ENCODE measurements around the gene CHIC2.
"Not testable (repeated sequence)": the region's sequence is repeated elsewhere in the genome, so short reads cannot be mapped to it uniquely, and the experiment has no call there.

Gene CHIC2

DNA sequence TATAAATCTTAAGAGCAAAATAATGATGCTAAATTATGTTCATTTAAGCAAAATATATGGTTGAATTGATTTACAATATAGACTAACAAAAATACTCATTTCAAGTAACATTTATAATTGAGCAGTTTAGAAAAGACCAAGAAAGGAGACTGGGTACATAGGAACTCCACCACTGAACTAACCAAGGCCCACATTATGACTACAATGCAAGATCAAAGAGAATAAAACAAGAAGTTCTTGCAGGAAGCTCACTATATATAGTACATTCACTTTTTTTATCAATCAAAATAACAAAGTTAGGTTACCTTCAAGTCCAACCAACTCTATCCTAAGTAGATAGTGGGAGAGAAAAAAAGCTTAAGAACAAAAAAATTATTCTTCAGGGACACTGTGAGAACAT lies 8.0 kb downstream of the CHIC2 start:
- DNase-seq: no peak

DNA sequence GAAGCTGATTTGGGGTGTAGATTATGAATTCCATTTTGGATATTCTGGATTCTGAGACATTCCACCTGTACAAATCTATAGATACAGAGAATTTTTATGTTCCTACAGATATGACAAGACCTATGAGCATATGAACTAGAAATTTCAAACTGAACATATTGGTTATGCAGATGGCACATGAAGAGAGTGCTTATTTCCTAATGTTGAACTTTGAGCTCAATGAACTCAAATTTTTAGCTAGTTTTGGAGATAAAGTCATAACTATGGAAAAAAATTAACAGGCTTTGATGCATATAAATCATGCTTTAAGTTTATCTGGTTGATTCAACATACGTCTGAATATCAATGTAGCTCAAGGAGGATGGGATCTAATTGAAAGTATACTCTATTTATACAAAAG lies 8.9 kb downstream of the CHIC2 start:
- no peak for DNase-seq

DNA sequence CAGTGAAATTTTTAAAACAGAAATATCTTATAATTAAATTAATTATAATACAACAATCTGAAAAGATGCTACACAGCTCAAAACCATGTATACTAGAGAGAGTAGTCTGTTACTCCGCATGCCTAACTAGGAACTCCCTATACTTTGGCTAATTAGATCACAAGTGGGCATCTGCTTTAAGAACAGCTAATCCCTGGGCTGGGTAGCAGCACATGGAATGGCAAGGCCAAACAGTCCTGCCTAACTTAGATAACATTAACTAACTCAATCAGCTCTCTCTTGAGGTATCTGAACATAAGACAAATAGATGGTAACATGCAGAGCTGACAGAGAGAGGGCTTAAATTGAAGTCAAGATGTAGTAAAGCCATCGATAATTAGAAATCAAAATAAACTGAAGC lies 9.9 kb downstream of the CHIC2 start:
- no peak for DNase-seq

DNA sequence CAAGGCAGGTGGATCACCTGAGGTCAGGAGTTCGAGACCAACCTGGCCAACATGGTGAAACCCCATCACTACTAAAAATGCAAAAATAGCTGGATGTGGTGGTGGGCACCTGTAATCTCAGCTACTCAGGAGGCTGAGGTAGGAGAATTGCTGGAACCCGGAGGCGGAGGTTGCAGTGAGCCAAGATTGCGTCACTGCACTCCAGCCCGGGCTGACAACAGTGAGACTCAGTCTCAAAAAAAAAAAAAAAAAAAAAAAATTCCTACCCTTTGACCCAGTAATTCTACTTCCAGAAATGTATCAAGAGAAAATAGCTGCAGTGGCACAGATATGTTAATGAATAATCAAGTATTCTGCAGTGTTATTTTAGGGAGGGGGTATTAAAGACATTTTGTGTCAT lies 11.1 kb downstream of the CHIC2 start:
- DNase-seq: not testable (repeated sequence)

DNA sequence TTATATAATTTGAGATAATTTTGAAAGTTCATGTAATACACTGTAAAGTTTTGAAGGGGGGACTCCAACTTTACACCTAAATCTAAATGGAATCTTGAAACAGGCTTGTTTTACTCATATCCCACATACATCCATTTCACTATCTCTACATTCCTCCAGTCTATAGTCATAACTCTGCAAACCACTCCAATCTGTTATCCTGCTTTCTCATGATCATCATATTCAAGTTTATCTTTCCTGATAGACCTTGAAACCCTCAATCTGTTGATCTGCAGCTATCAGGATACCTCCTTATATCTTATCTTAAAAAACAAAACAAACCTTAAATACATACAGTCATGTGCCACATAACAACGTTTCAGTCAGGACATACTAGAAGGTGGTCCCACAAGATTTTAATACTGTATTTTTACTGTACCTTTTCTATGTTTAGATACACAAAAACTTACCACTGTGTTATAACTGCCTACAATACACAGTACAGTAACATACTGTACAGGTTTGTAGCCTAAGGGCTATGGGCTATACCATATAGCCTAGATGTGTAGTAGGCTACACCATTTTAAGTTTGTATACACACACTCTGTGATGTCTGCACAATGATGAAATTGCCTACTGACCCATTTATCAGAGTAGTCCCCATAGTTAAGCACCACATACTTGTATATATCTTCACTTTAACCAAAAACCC lies 14.0 kb downstream of the CHIC2 start:
- no peak for DNase-seq

DNA sequence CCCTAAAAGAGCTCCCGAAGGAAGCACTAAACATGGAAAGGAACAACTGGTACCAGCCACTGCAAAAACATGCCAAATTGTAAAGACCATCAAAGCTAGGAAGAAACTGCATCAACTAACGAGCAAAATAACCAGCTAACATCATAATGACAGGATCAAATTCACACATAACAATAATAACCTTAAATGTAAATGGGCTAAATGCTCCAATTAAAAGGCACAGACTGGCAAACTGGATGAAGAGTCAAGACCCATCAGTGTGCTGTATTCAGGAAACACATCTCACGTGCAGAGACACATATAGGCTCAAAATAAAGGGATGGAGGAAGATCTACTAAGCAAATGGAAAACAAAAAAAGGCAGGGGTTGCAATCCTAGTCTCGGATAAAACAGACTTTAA lies 20.8 kb downstream of the CHIC2 start:
- DNase-seq: not testable (repeated sequence)

DNA sequence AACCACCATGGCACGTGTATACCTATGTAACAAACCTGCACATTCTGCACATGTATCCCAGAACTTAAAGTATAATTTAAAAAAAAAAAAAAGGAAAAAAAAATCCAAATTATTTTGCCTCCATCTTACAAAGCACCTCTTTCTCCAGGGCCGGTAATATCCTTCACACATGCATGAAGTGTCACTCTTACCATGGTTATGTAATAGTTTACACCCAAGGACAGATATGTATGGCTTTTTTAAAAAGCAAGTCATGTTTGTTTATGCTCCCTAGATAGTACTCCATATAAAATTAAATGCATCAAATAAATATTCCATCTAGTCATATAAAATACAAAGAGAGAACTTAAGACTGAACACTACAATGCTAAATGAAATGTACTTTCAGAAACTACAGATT lies 22.5 kb downstream of the CHIC2 start:
- DNase-seq: no peak

DNA sequence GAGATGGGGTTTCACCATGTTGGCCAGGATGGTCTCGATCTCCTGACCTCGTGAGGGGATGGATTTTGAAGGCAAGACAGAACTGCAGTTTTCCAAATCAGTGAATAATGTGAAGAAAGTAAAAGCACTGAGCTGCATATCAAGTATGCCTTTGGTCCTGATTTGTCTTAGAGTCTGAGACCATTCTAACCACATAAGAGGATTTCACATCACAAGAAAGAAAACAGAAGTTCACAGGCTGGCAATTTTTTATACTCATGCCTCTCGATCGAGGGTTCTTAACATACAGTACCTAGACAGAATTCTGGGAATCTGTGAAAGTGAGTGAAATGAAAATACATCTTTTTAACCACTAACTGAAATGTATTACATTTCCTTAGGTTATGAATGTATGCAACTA lies 23.3 kb downstream of the CHIC2 start:
- DNase-seq: no peak

DNA sequence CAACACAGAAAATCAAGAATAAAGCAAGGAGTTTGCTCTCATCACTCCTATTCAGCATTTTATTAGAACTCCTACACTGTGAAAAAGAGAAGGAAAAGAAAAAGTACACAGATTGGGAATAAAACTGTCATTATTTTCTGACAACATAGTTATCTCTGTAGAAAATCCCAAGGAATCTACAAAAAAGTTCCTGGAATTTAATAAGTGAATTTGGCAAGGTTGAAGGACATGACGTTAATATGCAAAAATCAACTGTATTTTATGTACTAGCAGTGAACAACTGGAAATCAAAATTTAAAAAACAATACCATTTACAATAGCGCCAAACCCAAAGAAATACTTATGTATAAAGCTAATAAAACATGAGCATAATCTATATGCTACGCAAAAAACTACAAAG lies 26.3 kb downstream of the CHIC2 start:
- DNase-seq: no peak

DNA sequence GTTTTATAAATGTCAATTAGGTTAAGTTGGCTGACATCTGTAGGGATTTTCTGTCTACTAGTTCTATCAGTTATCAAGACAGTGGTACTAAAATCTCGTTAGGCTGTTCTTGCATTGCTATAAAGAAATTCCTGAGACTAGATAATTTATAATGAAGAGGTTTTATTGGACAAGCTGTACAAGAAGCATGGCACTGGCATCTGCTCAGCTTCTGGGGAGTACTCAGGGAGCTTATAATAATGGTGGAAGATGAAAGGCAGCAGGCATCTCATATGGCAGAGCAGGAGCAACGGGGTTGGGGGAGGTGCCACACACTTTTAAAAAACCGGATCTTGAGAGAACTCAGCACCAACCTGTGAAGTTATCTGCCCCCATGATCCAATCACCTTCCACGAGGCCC lies 28.2 kb downstream of the CHIC2 start:
- DNase-seq: no peak

DNA sequence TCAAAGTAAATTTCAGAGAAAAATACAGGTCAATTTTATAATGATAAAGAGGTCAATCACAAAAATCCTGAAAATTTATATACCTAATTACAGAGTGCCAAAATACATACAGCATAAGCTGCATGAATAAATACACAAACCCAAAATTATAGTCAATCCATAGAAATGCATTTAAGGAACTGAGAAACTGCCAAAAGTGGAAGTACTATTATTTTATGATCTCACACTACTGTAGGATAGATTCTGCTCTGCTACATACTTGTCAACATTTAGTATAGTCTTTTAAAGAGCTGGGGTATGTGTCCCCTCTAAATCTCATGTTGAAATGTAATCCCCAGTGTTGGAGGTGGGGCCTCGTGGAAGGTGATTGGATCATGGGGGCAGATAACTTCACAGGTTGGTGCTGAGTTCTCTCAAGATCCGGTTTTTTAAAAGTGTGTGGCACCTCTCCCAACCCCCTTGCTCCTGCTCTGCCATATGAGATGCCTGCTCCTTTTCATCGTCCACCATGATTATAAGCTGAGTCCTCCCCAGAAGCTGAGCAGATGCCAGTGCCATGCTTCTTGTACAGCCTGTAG lies 31.8 kb downstream of the CHIC2 start:
- DNase-seq: no peak

DNA sequence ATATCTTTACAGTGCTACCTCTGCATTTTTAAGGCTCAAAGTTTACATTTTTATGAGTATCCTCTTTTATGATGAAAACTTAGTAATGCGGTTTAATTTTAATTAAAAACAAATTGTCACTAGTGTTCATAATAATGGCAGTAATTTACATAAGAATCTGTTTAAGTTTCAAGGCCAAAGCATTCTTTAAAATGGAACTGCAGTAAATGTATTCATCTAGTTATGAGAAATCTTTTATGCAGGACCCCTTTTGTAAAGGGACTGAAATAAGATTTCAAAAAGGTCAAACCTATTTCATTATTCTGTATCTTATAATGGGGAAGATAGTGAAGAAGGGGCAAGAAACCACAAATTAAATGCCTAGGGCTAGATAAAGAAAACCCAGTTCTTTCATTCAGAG lies 37.1 kb downstream of the CHIC2 start:
- DNase-seq: no peak

DNA sequence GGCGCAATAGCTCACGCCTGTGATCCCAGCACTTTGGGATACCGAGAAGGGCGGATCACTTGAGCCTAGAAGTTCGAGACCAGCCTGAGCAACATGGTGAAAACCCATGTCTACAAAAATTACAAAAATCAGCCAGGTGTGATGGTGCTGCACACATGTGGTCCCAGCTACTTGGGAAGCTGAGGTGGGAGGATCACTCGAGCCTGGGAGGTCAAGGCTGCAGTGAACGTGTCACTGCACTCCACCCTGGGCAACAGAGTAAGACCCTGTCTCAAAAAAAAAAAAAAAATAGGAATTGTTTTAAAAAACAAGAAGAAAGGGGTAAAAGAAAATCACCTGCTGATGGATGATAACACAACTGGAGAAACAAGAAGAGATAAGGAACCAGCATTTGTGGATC lies 38.8 kb downstream of the CHIC2 start:
- no peak for DNase-seq

DNA sequence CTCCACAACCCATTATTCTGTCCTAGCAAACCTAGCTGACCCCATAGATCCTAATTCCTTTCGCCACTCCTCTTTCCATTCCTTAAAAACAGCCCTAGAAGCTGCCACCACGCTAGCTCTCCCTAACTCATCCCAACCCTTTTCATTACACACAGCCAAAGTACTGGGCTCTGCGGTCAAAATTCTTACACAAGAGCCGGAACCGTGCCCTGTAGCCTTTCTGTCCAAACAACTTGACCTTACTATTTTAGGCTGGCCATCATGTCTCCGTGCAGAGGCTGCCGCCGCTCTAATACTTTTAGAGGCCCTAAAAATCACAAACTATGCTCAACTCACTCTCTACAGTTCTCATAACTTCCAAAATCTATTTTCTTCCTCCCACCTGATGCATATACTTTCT lies 41.4 kb downstream of the CHIC2 start:
- DNase-seq: not testable (repeated sequence)

DNA sequence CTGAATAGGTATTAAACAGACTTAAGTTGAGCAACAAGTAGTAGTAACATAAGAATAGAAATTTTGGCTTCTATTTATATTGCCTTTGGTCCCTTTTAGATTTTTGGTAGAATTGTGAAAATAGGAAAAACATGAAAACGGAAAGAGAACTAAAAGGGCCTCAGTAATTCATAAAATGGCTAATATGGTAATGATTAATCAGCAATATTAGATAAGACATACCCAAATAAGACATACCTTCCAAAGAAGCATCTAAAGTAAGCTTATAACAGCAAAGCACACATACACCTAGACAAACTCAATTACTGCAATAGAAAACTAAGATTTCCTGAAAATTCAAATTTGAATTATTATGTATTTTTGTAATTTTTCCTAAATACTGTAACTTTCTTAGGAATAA lies 46.4 kb downstream of the CHIC2 start:
- no peak for DNase-seq

DNA sequence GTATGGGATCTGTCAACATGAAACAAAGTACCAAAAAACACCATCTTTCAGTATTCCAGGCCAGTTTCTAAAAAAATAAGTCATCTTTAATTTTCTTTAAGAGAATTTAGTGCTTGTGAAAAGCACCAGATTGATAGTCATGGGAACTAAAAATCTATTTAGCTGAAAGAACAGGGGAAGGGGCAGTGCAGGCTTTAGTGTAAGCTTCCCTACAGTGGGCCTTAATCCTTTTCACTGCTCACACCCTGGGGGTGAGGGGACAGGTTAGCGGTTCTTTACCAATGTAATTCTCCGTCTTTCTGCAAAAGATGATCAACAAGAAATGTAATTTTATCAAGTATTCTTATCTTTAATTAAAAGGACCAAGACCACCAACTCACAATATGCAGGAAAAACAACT lies 47.1 kb downstream of the CHIC2 start:
- DNase-seq: no peak

DNA sequence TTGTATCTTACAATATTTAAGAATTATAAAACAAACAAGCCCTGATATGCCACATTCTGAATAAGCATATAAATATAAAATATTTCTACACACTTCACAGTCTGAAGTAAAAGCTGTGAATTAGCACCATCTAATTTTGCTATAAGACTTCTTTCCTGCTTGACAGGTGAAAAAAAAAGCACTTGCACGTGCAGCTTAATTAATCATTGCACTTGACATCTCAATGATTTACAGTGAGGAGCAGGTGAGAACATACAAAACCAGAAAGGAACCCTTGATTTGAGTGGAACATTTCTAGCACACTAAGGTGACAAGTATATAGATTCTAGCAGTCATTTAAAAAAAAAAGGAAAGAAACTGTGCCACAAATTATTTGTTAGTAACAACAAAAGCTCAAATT lies 47.9 kb downstream of the CHIC2 start:
- no peak for DNase-seq

DNA sequence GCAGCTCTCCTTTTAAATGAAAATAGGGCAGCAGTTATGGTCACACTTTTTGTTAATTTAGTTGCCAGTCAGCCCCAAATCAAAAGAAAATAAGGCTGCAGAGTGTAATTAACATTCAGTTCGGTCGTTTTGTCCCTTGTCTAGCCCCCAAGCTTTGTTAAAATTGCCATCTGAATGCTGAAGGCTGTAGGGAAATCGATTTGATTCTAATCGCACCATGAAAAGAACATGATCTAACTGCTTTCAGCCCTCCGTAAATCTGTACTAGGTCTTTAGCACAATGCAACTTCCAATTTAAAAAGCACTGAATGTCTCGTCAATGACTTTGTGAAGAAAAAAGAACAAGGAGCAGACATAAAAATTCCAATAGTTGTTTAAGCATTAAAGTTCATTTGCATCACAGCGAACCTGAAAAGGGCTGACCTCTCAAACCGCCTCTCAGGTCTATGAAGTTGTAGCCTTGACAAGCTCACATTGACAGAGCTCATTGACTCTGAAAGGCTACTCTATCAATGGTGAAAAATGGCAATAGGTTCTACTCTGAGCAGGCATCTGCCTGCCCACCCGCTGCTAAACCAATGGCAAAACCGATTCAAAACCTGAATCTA lies 48.9 kb downstream of the CHIC2 start:
- no peak for DNase-seq

DNA sequence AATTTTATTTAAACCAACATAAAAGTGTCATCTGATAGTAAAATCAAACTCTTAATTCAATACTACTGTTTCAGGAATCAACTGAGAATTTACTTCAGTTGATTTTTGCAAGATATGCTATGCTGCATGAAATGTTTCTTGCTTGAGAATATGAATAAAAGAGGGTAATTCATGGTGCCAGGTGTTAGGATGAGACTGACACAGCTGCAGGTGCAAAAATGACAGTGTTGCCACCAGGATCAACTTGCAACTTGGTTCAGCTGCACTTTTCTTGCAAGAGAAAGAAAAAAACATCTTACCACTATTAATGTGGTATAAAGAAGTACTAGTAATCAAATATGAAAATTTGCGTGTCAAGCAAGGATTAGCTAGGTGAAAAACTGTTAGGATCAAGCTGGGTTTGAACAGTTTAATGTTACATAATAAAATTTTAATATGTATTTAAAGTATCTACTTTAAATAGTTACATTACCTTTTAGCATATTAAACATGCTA lies 49.7 kb downstream of the CHIC2 start:
- no peak for DNase-seq

DNA sequence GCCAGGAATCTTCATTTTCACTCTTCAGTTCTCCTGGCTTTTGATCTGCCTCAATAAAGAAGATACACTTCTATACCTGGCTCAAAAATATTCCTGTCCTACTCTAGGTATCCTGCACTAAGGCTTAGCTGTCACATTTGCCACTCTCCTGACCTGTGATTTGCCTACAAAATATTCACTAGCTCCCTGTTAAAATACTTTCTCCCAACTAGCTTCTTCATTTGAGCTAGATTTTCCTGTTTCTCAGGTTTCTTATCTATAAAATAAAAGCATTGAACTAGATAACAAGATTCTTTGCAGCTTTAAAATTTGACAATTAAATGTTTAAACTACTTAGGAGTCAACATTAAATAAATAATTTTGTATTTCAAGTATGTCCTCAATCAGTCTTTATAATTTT lies 53.2 kb downstream of the CHIC2 start:
- DNase-seq: no peak

DNA sequence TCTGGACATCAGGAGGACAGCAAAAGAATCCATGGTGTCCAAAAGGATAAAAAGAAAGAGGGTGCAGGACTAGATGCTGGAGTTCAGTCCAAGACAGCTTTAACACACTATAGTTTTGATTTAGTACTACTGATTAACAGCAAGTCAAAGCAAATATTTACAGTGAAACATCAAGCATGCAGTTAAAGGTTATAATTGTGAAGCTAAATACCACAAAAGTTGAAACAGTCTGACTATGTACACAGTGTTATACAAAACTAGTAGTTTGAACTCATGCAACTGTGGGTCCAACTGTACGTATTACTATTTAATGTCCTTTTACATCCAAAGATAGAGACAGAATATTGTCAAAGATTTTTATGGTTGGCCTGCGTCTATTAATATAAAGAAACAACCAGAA lies 57.6 kb downstream of the CHIC2 start:
- no peak for DNase-seq

DNA sequence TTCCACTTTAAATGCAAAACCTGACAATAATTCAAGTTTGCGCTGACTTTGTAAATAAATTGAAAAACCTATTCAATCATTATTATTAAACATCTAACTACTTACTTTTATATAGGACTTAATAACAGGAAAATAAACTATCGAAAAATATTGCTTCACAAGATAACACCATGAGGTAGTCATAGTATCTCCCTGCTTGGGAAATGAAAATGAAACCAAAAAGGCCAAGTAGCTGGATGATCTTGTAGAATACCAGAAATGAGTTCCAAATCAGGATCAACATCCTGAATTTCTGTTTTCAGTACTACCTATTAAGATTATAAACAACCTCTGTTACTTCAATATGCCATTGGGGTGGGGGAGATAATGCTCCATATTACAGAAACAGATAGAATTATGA lies 58.9 kb downstream of the CHIC2 start:
- no peak for DNase-seq

DNA sequence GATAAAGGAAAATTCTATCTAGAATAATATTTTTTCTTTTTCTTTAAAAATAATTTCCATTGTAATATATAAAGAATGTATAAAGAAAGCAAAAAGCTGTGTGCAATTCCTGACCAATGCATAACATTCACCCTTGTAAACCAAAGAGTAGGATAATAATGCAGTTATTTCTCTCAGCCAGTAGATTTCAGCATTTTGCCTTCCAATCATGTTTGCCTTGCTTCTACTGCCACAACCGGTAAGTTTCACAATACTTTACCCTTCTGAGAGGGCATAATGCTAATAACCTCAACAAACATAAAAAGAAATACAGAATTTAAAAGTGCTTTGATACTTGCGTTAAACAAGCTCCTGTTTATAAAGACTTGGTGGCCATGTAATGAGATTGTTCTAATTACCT lies 59.9 kb downstream of the CHIC2 start:
- DNase-seq: no peak

DNA sequence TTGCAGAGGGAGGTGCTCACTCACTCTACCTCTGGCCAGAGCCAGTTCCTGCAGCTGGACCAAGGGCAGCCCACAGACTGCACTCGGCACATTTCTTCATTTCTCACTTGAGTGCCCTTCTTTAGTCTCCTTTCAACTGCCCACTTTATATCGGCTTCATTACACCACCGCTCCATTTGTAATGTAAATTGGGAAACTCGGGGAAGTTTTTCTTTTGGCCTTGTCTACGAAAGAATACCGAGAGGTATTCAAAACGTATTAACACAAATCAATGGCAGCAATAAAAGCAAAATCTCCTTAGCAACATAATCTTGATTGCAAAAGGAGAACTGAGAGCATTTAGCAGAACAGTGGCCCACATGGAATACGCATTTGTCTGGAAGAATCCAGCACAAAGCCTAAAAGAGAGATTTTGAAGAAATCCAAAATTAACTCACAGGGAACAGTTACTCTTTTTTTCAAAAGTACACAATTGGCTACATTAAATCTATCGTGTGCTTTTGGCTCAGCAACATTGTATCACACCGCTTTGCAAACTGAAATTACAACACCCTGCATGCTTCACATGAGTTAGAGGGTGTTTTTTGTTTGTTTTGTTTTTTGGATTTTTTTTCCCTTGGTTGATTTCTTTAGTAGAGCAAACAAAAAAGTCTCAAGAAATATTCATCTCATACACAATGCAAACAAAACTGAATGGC lies 62.6 kb downstream of the CHIC2 start:
- no peak for DNase-seq
